Ovary (tissue), 3 donors: ENCODE data around the gene RPL19.

Experiments used
- EP300 ChIP-seq: sonication (generic); formaldehyde crosslinking; IDR thresholded peaks from one replicate; pipeline ENCODE4 v1.6.1; 2017; ENCODE audit warnings: antibody characterized with exemption
- POLR2A ChIP-seq: fragments of 450-650 bp; IDR thresholded peaks from one replicate; pipeline ENCODE4 v1.6.1; 2017; ENCODE audit warnings: antibody characterized with exemption, mild to moderate bottlenecking, moderate library complexity
- TF ChIP-seq, protein P1 (sequence below), 3 donors: fragments of 450-650 bp in 2 of 3; fragments of 200-600 bp in 1 of 3; IDR thresholded peaks; one replicate each; pipeline versions ENCODE4 v1.5.1 to v1.8.0; 2016 to 2022; ENCODE audit warnings: antibody characterized with exemption in 3 of 3, mild to moderate bottlenecking in 1 of 3
- donor health status: DM: no; HTN: no; CAD: no.

DNA sequence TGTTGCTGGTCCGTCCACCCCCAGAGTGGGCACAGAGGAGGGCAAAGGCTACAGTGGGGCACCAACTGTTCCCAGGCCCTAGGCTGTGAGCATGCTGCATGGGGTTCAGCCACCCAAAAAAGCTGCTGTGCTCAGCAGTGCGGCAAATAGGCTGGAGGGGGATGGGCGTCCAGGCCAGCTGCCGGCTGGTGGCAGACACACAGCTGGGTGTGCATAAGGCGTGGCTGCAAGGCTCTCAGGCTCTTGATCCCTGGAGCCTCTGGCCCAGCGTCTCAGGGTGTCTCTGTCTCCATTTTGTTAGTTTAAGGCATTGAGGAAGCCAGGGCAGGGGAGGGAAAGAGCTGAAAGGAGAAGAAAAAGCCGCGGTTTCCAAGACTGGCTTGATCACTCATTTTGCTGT is 8.8 kb downstream of the RPL19 start:
- TF ChIP-seq, protein P1, sequence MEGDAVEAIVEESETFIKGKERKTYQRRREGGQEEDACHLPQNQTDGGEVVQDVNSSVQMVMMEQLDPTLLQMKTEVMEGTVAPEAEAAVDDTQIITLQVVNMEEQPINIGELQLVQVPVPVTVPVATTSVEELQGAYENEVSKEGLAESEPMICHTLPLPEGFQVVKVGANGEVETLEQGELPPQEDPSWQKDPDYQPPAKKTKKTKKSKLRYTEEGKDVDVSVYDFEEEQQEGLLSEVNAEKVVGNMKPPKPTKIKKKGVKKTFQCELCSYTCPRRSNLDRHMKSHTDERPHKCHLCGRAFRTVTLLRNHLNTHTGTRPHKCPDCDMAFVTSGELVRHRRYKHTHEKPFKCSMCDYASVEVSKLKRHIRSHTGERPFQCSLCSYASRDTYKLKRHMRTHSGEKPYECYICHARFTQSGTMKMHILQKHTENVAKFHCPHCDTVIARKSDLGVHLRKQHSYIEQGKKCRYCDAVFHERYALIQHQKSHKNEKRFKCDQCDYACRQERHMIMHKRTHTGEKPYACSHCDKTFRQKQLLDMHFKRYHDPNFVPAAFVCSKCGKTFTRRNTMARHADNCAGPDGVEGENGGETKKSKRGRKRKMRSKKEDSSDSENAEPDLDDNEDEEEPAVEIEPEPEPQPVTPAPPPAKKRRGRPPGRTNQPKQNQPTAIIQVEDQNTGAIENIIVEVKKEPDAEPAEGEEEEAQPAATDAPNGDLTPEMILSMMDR (IDR thresholded peaks at IDR 0.05): no peak
- TF ChIP-seq POLR2A (no peak), EP300 (no peak)
